ENCODE data around the gene IL25.
"Not testable (repeated sequence)": the region's sequence is repeated elsewhere in the genome, so short reads cannot be mapped to it uniquely, and the experiment has no call there.

The IL25 gene

GRCh38 chr14:23417269-23417668 is 44.7 kb downstream of the IL25 start:
- H3K36me3 ChIP-seq (ENCODE audit: insufficient read depth, low read length); H3K9me3 ChIP-seq (ENCODE audit: low read length); H3K27me3 ChIP-seq (ENCODE audit: insufficient read depth, low read length); H3K4me3 ChIP-seq (ENCODE audit: low read length); H3K4me1 ChIP-seq (ENCODE audit: insufficient read depth, low read length); H2AFZ ChIP-seq (ENCODE audit: low read depth, low read length): not testable (repeated sequence)

DNA sequence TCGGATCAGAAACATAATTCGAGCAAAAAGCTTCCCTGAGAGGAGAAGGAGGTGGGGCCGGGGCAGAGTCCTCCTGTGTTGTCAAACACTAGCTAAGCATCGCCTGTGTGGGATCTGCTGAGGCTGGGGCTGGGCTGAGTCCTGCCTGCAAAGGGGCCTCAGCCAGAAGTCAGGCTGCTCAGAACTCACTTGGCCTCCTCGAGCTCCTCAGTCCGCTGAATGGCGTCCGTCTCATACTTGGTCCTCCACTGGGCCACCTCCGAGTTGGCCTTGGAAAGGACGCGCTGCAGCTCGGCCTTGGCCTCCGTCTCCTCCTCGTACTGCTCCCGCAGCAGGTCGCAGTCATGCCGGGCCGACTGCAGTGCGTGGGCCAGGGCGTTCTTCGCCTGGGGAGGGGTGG is 45.4 kb downstream of the IL25 start:
- Histone ChIP-seq H3K9me3 (ENCODE audit: low read length) (peaks cover 1% of the 10 kb centered on the region), H3K27me3 (ENCODE audit: insufficient read depth, low read length) (peaks cover 2% of the 10 kb centered on the region), H3K4me3 (ENCODE audit: low read length) (no peak overlapping the region), H3K36me3 (ENCODE audit: insufficient read depth, low read length) (no peaks in the 10 kb centered on the region), H2AFZ (ENCODE audit: low read depth, low read length) (no peak overlapping the region), H3K4me1 (ENCODE audit: insufficient read depth, low read length) (no peaks in the 10 kb centered on the region)

DNA sequence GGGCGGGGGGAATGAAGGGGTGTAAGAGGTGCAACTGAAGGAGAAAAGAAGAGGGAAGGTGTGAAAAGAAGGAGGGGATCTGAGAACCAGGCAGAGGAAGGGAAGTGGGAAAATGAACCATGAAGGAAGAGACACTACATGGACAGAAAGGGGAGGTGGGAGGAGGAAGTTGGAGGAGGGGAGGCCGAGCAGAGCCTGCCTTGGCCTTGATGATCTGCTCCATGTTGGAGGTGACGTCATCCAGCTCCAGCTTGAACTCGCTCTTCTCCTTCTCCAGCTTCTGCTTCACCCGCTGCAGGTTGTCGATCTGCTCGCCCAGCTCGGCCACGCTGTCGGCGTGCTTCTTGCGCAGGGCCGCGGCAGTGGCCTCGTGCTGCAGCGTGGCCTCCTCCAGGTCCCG is 47.0 kb downstream of the IL25 start:
- H3K27me3 ChIP-seq (ENCODE audit: insufficient read depth, low read length); H3K4me1 ChIP-seq (ENCODE audit: insufficient read depth, low read length); H3K9me3 ChIP-seq (ENCODE audit: low read length); H3K36me3 ChIP-seq (ENCODE audit: insufficient read depth, low read length); H2AFZ ChIP-seq (ENCODE audit: low read depth, low read length); H3K4me3 ChIP-seq (ENCODE audit: low read length): not testable (repeated sequence)

- H3K36me3 ChIP-seq (ENCODE audit: insufficient read depth, low read length), result no peaks in the 10 kb centered on the region
- no peak overlapping the region for H2AFZ ChIP-seq (ENCODE audit: low read depth, low read length)
- H3K9me3 ChIP-seq (ENCODE audit: low read length), result peaks cover 4% of the 10 kb centered on the region
- H3K4me1 ChIP-seq (ENCODE audit: insufficient read depth, low read length), result no peaks in the 10 kb centered on the region
- peaks cover 9% of the 10 kb centered on the region for H3K27me3 ChIP-seq (ENCODE audit: insufficient read depth, low read length)
- H3K4me3 ChIP-seq (ENCODE audit: low read length), result no peak overlapping the region
These were observed 49.0 kb downstream of the IL25 start for GRCh38 chr14:23421594-23421993.

DNA sequence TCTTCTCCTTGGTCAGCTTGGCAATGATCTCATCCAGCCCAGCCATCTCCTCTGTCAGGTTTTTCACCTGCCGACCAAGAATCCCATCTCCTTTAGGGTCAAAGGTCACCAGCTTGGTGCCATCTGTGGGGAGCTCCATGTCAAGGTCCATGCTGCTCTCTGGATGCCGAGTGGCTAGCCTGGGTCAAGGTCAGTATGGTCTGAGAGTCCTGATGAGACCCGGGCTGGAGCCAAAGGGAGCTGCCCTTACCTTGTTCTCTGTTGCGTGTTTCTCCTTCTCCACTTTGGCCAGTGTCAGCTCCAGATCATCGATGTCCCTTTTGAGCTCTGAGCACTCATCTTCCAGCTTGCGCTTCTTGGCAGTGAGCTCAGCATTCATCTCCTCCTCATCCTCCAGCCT is 51.0 kb downstream of the IL25 start:
- H3K4me1 ChIP-seq (ENCODE audit: insufficient read depth, low read length), result no peaks in the 10 kb centered on the region
- H2AFZ ChIP-seq (ENCODE audit: low read depth, low read length), result no peak overlapping the region
- peaks cover 9% of the 10 kb centered on the region for H3K27me3 ChIP-seq (ENCODE audit: insufficient read depth, low read length)

GRCh38 chr14:23425169-23425568 is 52.6 kb downstream of the IL25 start:
- Histone ChIP-seq H3K36me3 (ENCODE audit: insufficient read depth, low read length) (no peaks in the 10 kb centered on the region), H3K4me3 (ENCODE audit: low read length) (no peak overlapping the region), H3K4me1 (ENCODE audit: insufficient read depth, low read length) (peaks cover under 1% of the 10 kb centered on the region), H2AFZ (ENCODE audit: low read depth, low read length) (no peak overlapping the region), H3K27me3 (ENCODE audit: insufficient read depth, low read length) (peaks cover 9% of the 10 kb centered on the region), H3K9me3 (ENCODE audit: low read length) (peaks cover 4% of the 10 kb centered on the region)

More for the DNA sequence above, 51.0 kb downstream of the IL25 start:
- Histone ChIP-seq H3K9me3 (ENCODE audit: low read length) (peaks cover 4% of the 10 kb centered on the region), H3K36me3 (ENCODE audit: insufficient read depth, low read length) (no peaks in the 10 kb centered on the region), H3K4me3 (ENCODE audit: low read length) (no peak overlapping the region)

- H2AFZ ChIP-seq (ENCODE audit: low read depth, low read length); H3K4me1 ChIP-seq (ENCODE audit: insufficient read depth, low read length); H3K9me3 ChIP-seq (ENCODE audit: low read length); H3K36me3 ChIP-seq (ENCODE audit: insufficient read depth, low read length); H3K4me3 ChIP-seq (ENCODE audit: low read length); H3K27me3 ChIP-seq (ENCODE audit: insufficient read depth, low read length): not testable (repeated sequence)
These were observed 53.2 kb downstream of the IL25 start for GRCh38 chr14:23425798-23426197.
